Epithelial cell of prostate (primary cell): ENCODE measurements around the gene HES7.

Source experiments
- DNase-seq: peaks from one replicate; pipeline ENCODE4 v3.0.0-alpha.2; 2011; ENCODE audit warnings: low read depth, low spot score
- H3K27ac ChIP-seq: fragments of 450-650 bp; 2 replicates; pipeline ENCODE4 v1.5.1; 2017; ENCODE audit warnings: mild to moderate bottlenecking

The HES7 gene

DNA sequence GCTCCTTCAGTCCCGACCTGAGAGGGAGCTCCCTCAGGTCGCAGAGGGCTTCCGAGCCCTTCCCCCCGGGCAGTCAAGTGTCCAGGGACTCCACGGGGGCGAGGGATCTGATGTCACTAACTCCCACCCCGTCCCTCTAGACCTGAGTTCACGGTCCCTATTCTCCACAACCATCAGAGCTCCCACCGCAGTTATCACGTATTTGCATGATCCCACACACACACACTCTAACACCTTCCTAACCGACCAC, 32.0 kb upstream of the HES7 start:
- peak overlapping the region; percentile 100 for H3K27ac ChIP-seq

GRCh38 chr17:8155231-8155995, 31.5 kb upstream of the HES7 start:
- DNase-seq: no peak
- peak overlapping the region; percentile 100 for H3K27ac ChIP-seq

More for the DNA sequence above, 32.0 kb upstream of the HES7 start:
- no peak for DNase-seq

DNA sequence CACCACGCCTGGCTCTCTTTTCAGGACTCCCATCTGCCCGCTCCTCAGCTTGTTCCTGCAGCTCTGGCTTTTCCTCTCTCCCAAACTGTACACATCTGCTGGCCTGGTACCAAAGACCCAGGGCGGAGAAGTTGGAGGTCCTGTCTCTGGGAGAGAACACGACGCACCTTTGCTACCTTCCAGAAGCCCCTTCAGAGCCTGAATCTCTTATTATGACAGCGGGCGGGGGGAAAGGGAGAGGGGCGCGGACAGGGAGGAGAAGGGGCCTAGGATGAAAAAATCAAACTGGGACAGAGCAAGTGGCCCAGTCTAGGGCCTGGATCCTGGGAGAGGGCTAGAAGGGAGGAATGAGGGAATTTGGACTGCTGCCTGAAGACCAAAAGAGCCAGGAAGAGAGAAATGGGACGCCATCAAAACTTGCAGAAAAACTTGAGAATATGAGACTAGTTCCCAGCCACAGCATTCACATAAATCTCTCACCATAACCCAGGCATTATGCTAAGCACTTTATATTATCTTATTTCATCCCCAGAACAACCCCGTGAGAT, 30.8 kb upstream of the HES7 start:
- peak overlapping the region; percentile 100 for H3K27ac ChIP-seq
- no peak for DNase-seq

GRCh38 chr17:8153957-8154607, 30.2 kb upstream of the HES7 start:
- DNase-seq: peak; percentile 90
- H3K27ac ChIP-seq: peak overlapping the region; percentile 100

DNA sequence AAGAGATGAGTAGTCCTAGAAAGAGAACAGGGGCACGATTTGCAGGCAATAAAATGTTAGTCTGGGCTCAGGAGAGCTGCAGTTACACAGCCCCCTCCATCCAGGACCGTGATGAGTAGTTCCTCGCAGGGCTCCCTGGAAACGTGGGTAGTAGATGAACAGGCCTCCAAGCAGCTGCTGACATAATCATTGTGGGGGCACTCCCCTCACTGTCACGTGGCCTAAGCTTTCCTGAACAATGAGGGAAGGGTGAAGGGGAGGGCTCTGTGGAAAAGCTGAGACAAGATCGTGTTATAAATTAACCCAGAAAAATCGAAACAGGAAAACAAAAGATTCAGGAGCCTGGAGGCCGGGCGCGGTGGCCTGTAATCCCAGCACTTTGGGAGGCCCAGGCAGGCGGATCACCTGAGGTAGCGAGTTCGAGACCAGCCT, 29.6 kb upstream of the HES7 start:
- H3K27ac ChIP-seq: peak overlapping the region; percentile 100
- DNase-seq: peak; percentile 95

- DNase-seq: no peak
Observed at GRCh38 chr17:8153031-8153451, 29.1 kb upstream of the HES7 start.

DNA sequence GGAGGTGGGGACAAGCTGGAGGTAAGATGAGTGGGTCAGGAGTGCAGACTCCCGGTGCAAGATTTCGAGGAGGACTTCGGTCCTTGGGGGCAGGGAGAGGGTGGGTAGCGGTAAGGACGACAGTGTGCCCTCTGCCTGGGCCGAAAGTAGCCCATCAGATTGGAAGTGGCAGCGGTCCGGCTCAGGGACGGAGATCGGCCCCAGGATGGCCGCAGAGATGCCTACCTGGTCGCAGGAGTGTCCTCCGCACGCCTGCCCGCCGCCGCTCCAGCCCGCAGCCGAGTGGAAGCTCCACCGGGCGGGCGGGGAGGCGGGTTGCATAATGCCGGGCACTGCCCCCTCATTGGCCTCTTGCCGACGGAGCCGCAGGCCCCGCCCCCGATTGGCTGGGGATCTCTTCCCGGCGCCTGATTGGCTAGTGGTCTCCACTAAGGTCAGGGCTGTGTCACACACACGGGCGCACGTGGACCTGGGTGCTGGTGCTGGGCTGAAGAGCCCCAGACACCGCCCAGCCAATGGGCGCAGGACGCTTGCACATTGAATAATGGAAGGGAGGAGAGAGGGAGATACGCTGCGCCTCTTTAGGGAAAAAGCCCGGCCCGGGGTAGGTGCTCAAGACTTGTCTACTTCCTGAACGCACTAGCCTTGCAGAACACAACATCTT, 28.3 kb upstream of the HES7 start, which contains the start of gene PER1:
Gene PER1 (minus strand): TSS at position 293 of the 664 bp plus-strand sequence. CDS start 1,698 bp downstream, outside the sequence.
- peak; percentile 80 for DNase-seq
- H3K27ac ChIP-seq: peak within 1 kb of the TSS; percentile 100

More at GRCh38 chr17:8153031-8153451, 29.1 kb upstream of the HES7 start:
- H3K27ac ChIP-seq: peak overlapping the region; percentile 100

DNA sequence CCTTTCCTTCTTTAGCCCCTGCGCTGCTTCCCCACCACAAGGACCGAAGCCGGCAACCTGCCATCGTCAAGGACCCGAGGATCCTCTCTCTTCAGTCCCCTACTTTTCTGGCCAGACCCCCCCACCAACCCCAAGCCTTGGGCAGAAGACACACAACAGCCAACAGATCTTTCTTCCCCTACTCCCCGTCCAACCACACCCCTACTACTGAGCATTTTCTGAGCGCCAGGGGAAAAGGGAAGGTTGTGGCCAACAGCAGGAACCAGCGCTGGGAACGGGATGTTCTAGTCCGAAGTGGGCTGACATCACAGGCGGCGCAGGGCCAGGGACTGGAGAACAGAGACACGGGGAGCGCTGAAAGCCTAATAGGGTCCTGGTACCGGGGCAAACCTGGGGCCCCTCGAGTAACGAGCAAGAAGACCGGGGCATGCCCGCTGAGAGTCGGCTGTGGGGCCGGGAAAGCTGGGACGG, 27.8 kb upstream of the HES7 start:
- no peak for DNase-seq

DNA sequence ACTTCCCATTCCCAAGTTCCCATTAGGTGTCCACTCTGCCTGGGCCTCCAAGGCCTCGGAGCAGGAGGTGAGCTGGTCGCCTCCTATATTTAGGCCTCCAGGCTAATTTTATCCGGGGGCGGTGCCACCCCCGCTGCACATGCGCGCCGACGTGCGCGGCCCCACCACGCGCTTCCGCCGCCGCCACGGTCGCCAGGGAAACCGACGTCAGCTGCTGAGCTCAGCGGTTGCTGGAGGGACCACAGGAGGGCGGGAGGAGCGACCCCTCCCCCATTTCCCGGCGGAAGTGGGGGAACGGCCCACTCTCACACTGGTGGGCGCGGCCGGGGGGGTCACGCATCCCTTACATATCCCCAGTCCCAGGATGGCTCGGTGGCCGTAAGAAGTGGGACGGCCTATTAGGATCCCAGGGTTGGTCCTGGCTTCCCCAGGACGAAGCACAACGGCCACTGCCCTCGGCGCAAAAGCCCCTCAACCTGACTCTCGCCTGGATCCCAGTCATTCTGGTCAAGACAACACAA, 27.3 kb upstream of the HES7 start:
- DNase-seq: no peak
- peak overlapping the region; percentile 100 for H3K27ac ChIP-seq

More for the DNA sequence above, 27.8 kb upstream of the HES7 start:
- peak overlapping the region; percentile 100 for H3K27ac ChIP-seq

DNA sequence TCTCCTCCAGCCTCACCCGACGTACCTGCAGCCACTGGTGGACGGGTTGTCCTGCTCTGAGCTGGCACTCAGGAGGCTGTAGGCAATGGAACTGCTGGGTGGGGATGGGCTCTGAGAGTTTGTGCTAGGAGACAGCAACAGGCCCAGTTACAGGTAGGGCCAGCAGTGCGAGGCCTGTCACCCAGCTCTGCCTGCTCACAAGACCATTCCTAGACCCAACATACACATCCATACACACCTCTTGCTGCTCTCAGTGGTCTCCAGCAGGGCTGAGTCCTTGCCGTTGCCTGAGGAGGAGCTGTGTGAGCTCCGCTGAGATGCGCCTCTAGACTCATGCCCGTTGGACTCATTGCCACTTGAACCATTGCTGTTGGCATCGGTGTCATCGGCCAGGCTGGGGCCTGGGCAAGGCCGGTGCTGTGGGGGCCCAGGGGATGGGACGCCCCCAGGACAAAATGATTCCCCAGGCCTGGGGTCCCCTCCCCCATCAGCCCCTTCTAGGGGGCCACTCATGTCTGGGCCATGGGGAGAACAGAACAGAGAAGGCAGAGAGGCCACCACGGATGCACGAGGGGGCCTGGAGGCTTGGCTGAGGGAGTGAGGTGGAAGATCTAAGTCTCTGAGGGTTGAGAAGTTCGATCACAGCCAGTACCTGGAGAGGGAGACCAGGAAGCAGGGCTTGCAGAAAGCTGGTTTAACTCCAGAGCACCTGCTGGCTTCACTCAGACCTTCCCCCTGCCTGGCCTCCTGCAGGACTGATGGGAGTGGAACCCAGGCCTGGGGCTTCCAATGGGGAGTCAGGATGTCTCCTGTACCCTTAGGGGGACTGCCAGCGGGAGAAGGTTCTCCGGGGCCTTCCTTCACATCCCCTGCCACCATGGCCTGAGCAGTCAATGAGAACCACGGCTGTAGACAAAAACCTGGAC, 26.6 kb upstream of the HES7 start:
- no peak for DNase-seq
- peak overlapping the region; percentile 100 for H3K27ac ChIP-seq

GRCh38 chr17:8149419-8150193, 25.7 kb upstream of the HES7 start:
- no peak for DNase-seq
- H3K27ac ChIP-seq: no peak overlapping the region

DNA sequence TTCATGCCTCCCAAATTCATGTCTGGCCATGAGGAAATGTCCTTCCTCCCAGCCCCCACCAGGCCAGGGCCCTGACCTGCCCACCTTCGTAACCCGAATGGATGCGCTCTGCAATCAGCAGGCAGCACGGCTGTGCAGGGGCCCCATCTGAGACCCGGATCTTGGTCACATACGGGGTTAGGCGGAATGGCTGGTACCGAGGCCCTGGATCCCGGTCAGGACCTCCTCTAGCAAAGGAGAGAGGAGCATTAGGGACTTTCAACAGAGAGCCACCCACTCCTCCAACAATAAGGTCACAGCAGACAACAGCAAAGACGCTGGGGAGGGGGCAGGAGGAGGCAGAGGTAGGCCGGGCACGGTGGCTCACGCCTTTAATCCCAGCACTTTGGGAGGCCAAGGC, 24.7 kb upstream of the HES7 start:
- no peak for DNase-seq
- H3K27ac ChIP-seq: no peak overlapping the region

- H3K27ac ChIP-seq: no peak overlapping the region
Observed at GRCh38 chr17:8147805-8148404, 24.0 kb upstream of the HES7 start.

DNA sequence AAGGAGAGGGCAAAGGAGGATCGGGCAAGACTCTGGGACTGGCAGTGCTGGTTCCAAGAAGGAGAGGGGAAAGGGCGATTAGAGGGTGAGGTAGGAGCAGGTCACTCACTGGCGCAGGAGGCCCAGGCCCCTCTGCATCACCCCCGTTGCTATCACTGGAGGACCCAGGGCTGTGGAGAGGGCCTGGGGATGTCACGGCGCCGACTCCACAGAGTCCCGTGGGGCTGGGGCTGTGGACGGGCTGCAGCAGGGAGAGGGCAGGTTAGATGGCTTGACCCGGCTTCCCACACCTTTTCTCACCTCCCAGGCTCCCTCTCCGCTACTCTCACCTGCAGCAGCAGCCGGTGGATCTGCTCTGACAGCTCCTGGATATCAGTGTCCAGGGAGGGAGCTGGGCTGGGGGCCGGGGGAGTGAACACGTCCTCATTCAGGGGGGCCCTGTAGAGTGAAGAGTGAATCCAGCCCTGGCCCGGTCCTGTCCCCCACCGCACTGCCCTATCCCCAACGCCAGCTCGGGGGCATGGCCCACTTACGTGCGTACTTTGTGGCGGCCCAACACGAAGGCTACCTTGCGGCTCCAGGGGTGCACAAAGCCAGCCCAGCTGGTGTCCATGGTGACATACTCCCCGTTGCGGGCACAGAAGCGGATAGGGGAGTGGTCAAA, 23.4 kb upstream of the HES7 start:
- no peak for DNase-seq
- no peak overlapping the region for H3K27ac ChIP-seq

More at GRCh38 chr17:8147805-8148404, 24.0 kb upstream of the HES7 start:
- DNase-seq: no peak

DNA sequence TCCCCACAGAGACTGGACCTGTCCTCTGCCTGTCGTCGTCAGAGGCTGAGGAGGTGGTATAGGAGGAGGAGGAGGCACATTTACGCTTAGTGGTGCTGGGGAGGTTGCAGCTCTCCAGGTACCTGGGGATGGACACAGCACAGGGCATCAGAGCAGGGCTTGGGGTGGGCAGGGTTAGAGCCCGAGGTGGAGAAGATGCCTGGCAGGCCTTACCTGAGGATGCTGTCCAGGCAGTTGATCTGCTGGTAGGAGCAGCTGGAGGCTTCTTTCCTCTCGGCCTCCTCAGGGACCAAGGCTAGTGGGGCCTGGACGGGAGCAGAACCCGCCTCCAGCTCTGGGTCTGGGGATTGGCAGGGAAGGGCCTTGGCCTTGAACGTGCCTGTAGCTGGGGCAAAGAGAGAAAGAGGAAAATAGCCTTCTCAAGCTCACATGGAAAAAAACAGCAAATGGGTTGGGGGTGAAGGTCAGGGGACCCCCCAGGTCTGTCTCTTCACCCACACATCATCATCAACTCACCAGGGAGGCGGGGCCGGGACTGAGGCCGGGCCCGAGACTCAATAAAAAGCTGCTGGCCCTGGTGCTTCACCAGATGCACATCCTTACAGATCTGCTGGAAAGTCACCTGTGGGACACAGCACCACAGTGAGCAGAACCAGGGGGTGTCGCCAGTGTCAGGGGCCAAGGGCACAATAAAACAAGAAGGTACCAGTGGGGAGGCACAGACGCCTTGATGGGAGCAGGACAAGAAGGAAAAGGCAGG, 22.7 kb upstream of the HES7 start:
- H3K27ac ChIP-seq: no peak overlapping the region
- DNase-seq: no peak

GRCh38 chr17:8145811-8146210, 21.9 kb upstream of the HES7 start:
- no peak for DNase-seq
- no peak overlapping the region for H3K27ac ChIP-seq
